ENCODE measurements around the gene SPO11. TPM values are rescaled to one million over a fixed set of nuclear protein-coding genes. Genes with fewer than 3 reads are reported as not detected.

The SPO11 gene
- total RNA-seq, 4 donors from 2014 or later = not detected

DNA sequence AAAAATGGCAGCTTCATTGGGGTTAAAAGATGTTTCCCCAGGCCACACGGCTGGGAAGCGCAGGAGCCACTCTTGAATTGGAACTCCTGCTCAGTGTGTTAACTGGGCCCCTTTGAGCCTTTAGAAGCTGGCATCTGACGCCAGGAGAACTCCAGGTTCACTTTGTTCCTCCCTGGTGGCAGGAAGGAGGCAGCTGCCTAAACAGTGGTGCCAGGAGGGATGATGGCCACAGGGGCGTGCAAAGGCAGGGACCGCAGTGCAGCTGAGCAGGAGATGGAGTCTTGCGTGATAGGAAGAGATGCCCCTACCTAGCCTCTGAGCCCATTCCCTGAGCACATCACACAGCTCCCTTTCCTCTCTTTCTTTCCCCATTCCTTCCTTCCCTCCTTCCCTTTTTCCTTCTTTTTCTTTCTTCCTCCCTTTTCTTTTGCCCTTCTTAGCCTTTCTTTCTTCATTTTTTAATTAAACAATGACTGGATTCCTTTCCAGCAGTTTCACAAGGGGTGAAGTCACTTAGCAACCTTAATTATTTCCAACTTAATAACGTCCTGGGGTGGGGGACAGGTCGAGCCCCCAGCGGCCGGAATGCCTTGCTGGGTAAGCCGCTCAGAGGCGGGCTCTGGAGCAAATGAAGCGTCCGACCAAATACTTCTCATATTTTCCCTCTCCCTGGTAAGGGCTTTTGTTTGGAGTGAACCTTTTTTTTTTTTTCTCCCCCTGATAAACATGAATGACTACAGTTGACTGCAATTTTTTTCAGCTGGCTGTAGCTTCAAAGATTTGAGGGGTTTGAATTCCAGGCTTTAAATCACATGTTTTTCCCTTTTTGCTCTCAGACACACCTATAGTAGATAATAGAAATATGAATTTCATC is 42.4 kb upstream of the SPO11 start:
- WGBS, 2 donors = 54 to 62% methylated on average over 14 of the region's 14 CpGs
- TF ChIP-seq, protein P1, sequence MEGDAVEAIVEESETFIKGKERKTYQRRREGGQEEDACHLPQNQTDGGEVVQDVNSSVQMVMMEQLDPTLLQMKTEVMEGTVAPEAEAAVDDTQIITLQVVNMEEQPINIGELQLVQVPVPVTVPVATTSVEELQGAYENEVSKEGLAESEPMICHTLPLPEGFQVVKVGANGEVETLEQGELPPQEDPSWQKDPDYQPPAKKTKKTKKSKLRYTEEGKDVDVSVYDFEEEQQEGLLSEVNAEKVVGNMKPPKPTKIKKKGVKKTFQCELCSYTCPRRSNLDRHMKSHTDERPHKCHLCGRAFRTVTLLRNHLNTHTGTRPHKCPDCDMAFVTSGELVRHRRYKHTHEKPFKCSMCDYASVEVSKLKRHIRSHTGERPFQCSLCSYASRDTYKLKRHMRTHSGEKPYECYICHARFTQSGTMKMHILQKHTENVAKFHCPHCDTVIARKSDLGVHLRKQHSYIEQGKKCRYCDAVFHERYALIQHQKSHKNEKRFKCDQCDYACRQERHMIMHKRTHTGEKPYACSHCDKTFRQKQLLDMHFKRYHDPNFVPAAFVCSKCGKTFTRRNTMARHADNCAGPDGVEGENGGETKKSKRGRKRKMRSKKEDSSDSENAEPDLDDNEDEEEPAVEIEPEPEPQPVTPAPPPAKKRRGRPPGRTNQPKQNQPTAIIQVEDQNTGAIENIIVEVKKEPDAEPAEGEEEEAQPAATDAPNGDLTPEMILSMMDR (IDR thresholded peaks at IDR 0.05) = no peak
- no peak for TF ChIP-seq POLR2A (IDR thresholded peaks at IDR 0.05)
- no peak for DNase-seq (ENCODE audit: low spot score in 2 of 2)
- H3K4me3 ChIP-seq (ENCODE audit: low read depth, poor library complexity, severe bottlenecking) = no peak overlapping the region
- intact Hi-C loops (cut with DNase I; ENCODE audit: low total_unique reads) = no loop called here

DNA sequence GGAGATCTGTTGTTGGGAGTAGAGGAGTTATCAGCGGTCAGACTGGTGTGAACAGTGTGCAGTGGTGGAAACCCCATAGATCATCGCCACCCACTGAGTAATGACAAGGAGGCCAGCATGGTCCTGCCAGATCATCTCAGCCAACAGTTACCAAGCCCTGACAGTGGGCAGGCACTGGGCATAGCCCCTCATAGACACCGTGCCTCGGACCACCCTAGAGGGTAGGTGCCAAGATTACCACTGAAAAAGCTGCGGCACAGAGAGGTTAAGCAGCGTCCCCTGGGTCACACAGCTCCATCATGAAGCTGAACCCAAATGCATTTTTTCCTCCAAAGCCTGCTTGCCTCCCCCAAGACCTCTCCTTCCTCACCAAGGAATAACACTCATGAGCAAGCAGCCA is 41.7 kb upstream of the SPO11 start:
- no peak for DNase-seq (ENCODE audit: low spot score in 2 of 2)
- intact Hi-C loops (cut with DNase I; ENCODE audit: low total_unique reads) = no loop called here
- H3K4me3 ChIP-seq (ENCODE audit: low read depth, poor library complexity, severe bottlenecking) = no peak overlapping the region
- no peak for TF ChIP-seq POLR2A (IDR thresholded peaks at IDR 0.05)
- TF ChIP-seq, protein P1 (IDR thresholded peaks at IDR 0.05) = no peak
- 49 to 57% methylated on average over 6 of the region's 6 CpGs for WGBS, 2 donors

DNA sequence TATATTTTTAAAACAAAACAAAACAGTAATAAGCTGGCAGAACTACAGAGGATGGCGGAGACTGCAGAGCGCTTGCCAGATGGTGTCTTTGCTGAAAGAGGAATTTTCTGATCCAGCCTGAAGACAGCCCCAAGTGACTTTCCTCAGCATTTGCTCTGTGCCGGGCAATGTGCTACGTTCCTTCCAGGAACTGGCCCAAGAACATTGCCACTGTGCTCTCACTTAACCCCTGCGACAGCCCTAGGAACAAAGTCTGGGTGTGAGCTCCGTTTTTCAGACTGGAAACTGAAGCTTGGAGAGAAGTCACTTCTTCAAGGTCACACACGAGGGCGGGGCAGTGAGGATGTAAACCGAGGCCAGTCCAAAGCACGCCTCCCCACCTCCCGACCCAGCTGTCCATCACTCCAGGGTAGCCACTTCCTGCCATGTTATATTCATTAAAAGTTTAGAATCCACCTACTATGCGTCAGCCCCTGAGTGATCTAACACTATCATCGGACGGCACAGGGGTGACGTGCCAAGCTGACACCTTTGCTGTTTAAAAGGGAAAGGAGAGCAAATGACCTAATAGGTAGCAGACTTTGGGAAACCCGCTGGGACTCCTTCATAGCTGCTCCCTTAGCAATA is 40.8 kb upstream of the SPO11 start:
- intact Hi-C loops (cut with DNase I; ENCODE audit: low total_unique reads) = no loop called here
- WGBS, 2 donors = 25 to 27% methylated on average over 16 of the region's 16 CpGs
- no peak for TF ChIP-seq POLR2A (IDR thresholded peaks at IDR 0.05)
- TF ChIP-seq, protein P1 (IDR thresholded peaks at IDR 0.05) = no peak
- no peak overlapping the region for H3K4me3 ChIP-seq (ENCODE audit: low read depth, poor library complexity, severe bottlenecking)
- no peak for DNase-seq (ENCODE audit: low spot score in 2 of 2)

DNA sequence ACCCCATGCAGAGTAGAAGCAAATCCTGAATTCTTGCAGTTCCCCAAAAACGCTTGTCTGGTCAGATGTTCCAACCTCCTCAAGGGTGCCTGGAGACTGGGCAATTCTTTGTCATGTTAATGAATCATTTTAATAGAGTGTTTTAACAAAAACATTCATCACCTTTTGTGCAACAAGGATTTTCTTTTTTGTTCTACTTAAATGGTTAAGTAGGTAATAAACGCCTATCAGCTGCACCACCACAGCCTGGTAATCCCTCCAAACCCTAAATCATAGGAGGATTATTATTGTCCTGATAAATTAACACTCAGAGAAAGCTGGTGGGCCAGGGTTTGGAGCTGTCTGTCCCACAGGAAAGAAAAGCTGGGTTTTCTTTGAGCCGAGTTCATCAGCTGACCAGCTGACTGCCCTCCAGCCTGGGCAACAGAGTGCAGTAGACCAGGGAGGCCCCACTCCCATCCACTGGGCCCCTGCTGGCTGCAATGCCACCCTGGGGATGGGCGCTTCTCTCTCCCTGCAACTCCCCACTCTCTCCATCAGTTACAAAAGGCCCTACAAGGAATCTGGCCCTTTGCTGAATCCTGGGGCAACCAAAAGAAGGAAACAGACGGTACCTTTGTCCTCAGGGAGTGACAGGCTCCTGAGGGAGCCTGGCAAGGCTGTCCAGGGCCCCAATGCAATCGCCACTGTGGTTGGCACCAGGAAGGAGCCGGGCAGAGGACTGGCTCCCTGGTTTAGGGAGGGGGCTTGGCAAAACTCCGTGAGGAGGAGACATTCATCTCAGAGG is 40.0 kb upstream of the SPO11 start:
- 53 to 56% methylated on average over 8 of the region's 8 CpGs for WGBS, 2 donors
- no peak for DNase-seq (ENCODE audit: low spot score in 2 of 2)
- intact Hi-C loops (cut with DNase I; ENCODE audit: low total_unique reads) = no loop called here
- no peak overlapping the region for H3K4me3 ChIP-seq (ENCODE audit: low read depth, poor library complexity, severe bottlenecking)
- TF ChIP-seq, protein P1 (IDR thresholded peaks at IDR 0.05) = no peak
- TF ChIP-seq POLR2A (IDR thresholded peaks at IDR 0.05) = no peak

DNA sequence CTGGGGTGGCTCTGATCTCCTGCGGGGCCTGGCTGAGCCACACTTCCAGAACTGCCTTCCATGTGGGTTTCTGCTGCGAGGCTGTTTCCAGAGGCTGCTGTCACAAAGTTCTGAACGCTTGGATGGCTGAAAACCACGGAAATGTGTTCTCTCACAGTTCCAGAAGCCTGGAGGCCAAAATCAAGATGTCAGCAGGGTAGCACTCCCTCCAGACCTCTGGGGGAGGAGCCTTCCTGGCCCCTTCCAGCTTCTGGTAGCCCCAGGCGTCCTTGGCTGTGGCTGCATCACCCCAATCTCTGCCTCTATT is 39.5 kb upstream of the SPO11 start:
- no peak for DNase-seq (ENCODE audit: low spot score in 2 of 2)
- no peak overlapping the region for H3K4me3 ChIP-seq (ENCODE audit: low read depth, poor library complexity, severe bottlenecking)
- intact Hi-C loops (cut with DNase I; ENCODE audit: low total_unique reads) = no loop called here
- TF ChIP-seq, protein P1 (IDR thresholded peaks at IDR 0.05) = no peak
- TF ChIP-seq POLR2A (IDR thresholded peaks at IDR 0.05) = no peak
- WGBS, 2 donors = 62 to 66% methylated on average over 5 of the region's 5 CpGs

All from lower leg skin (tissue), 4 donors.